Fibroblast of skin of scalp (primary cell): ENCODE data around the gene GNG12.
"Not testable (repeated sequence)": the region's sequence is repeated elsewhere in the genome, so short reads cannot be mapped to it uniquely, and the experiment has no call there.

Source experiments
- DNase-seq: peaks from one replicate; pipeline ENCODE4 v3.0.0-alpha.2; 2013

GNG12 gene

DNA sequence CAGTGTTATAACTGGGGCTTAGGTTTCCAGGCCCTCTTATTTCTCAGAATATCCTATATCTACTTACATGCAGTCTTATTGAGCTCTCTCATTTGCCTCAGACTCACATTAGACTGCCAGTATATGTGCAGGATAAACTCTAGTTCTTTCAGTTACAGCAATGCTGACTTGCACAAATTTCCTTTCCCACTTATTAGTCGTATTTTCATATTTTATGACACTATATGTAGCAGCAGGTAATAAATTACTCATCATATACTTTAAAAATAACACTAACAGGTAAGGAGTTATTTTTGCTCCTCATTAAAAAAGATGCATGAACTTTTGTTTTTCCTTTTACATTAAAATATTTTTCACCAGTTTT lies 82.6 kb downstream of the GNG12 start:
- no peak for DNase-seq

GRCh38 chr1:67749844-67750690 lies 83.2 kb downstream of the GNG12 start:
- DNase-seq, result peak; percentile 94

- no peak for DNase-seq
Observed at GRCh38 chr1:67749263-67749843, 83.9 kb downstream of the GNG12 start.

DNA sequence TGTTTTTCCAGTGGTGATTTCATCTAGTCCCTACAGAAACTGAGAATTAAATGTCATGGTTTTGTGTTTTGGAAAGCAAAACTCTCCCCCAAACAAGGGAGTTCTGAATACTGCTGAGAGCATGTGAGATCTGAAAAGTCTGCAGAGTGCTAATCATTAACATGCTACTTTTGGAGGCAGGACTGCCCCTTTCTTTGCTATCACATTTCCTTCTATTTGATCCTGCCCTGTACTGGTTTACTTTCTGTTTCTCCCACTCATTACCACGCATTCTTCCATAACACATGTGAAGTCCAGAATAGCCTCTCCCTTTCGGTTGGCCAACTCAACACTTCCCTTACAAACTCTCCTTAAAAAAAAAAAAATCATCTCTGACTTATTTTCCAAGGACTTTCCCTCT lies 84.6 kb downstream of the GNG12 start:
- peak; percentile 72 for DNase-seq

- peak; percentile 71 for DNase-seq
Observed at GRCh38 chr1:67747671-67748546, 85.4 kb downstream of the GNG12 start.

DNA sequence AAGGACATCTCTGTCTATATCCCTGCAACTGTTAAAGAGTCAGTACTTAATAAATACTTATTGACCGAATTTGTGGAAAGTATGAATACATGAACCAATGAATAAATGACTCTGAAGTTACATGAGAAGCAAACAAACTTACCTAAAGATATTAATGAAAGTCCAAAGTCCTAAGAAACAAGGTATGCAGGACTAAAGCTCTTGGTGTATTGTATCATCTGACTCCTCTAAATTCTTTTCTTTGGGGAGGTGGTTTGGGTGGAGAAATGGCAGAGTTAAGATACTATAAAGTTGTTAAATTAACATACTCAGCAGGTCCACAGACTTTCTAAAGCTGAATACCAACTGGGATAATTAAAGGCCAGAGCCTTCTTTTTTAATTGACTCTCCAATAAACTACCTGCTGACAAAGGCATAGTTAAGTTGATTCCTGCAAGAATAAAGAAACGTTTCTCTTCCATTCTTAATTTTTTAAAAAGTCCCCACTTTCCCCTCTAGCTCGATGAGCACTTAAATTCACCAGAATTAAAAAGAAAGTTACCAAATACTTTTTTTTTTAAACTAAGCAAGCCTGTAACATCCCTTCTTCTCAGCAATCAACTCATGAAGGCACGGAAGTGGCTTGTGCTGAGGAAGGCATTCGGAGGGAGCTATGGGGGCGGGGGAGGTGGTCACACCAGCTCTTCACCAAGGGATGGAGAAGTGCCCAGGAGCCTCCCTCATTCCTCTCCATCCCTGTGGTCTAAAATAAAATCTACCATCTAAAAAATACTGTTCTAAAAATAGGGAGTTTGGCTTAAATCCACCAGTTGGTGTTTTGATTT lies 87.2 kb downstream of the GNG12 start:
- peak; percentile 74 for DNase-seq

GRCh38 chr1:67743072-67743725 lies 90.1 kb downstream of the GNG12 start:
- no peak for DNase-seq

GRCh38 chr1:67741736-67742135 lies 91.5 kb downstream of the GNG12 start:
- DNase-seq, result no peak

DNA sequence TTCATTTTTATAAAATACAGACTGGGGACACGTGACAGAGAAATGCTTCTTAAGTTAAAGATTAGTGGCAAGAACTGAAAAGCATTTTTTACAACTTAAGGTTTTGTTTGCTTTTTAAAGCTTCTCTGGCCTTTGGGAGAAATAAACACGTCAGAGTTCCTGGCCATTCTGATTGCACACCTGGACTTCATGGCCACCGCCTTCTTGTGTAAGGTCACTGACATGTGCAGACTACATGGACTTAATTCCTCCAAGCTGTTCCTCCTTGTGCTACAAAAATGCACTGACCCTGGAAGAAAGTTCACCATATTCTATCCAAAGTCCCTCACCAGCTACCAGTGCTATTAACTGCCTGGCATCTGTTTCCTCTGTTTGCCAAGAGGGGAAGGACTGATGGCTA lies 92.1 kb downstream of the GNG12 start:
- no peak for DNase-seq

GRCh38 chr1:67740543-67740942 lies 92.7 kb downstream of the GNG12 start:
- DNase-seq, result no peak

DNA sequence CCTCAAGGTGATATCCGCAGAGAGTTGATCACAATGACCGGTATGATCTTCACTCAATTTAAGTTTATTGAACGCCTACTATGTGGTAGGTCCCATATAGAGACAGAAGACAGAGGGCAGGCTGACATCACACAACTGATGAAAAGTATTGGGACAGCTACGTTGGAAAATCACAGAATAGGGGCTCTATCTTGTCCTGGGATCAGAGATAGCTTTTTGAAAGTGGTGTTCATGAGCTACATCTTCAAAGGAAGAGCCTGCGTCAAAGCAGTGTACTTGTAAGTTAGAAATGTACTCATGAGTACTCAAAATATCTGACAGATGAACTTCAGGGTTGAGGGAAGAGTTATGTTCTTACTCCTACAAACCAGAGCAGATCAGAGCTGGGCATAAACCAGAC lies 93.9 kb downstream of the GNG12 start:
- no peak for DNase-seq

DNA sequence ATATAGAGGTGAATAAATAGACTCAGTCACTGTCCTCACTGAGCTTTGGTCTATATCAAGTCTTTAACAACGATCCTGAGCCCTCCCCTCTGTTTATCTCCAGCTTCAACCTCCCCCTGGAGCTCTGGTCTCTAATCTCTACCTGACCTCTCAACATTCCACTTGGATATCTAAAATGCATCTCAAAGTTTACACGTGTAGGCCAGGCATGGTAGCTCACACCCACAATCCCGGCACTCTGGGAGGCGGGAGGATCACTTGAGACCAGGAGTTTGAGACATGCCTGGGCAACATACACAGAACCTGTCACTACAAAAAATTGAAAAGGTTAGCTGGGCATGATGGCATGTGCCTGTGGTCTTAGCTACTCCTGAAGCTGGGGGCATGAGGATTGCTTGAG lies 94.9 kb downstream of the GNG12 start:
- no peak for DNase-seq

DNA sequence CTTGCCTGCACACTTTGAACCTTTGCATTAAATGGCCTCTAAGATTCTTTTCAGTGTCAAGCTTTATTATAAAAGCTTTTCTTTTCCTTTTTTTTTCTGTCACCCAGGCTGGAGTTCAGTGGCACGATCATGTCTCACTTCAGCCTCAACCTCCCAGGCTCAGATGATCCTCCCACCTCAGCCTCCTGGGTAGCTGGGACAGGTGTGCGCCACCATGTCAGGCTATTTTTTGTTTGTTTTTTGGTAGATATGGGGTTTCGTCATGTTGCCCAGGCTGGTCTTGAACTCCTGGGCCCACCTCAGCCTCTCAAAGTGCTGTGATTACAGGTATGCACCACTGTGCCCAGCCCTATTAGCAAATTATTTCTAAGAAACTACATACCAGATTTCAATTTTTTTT lies 95.4 kb downstream of the GNG12 start:
- no peak for DNase-seq

DNA sequence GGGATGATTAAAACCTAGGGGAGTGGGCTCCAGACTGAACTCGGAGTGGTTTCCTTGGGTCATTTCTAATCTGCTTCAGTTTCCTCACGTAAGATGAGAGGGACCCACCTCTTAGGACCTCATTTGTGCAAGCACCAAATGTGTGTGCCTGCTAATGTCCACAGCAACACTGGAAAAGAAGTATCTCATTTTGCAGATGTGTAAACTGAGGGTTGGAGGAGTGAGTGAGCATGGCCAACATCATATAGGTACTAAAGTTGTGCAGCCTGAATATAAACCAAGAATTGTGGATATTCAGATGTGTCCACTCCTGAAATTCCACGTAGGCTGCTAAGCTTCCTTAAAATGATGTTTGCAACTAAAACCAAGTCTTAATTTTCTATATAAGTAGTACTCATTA lies 96.5 kb downstream of the GNG12 start:
- no peak for DNase-seq

- peak; percentile 92 for DNase-seq
Observed at GRCh38 chr1:67735806-67736627, 97.2 kb downstream of the GNG12 start.

GRCh38 chr1:67735206-67735605 lies 98.1 kb downstream of the GNG12 start:
- no peak for DNase-seq

GRCh38 chr1:67734323-67734690 lies 99.0 kb downstream of the GNG12 start:
- DNase-seq, result no peak

- DNase-seq, result no peak
Observed at GRCh38 chr1:67733681-67734322, 99.5 kb downstream of the GNG12 start.

- DNase-seq, result peak; percentile 47
Observed at GRCh38 chr1:67732750-67733151, 100.5 kb downstream of the GNG12 start.

- DNase-seq, result no peak
Observed at GRCh38 chr1:67731322-67731721, 101.9 kb downstream of the GNG12 start.

GRCh38 chr1:67730312-67730711 lies 103.0 kb downstream of the GNG12 start:
- not testable (repeated sequence) for DNase-seq
